HL-60 (cell line): Measurements from ENCODE around the gene WWC1.

ENCODE experiments used
- DNase-seq, 2 experiments: peaks; one replicate each; pipeline ENCODE4 v3.0.0-alpha.2; 2010 to 2020; ENCODE audit warnings: low read depth in 1 of 2, low spot score in 1 of 2
- H3K27ac ChIP-seq: fragments of 250-450 bp; sonication (Bioruptor Pico); replicated peaks from 2 replicates; pipeline ENCODE4 v1.5.1; 2020; ENCODE audit warnings: mild to moderate bottlenecking, moderate library complexity
- H3K27me3 ChIP-seq: fragments of 250-450 bp; sonication (Bioruptor Pico); 2 replicates; pipeline ENCODE4 v1.5.1; 2021; ENCODE audit warnings: mild to moderate bottlenecking, moderate library complexity; ENCODE audit not compliant: insufficient read depth, poor library complexity, severe bottlenecking
- H3K4me3 ChIP-seq: replicated peaks from 2 replicates; pipeline ENCODE4 v1.5.1; 2011; ENCODE audit warnings: mild to moderate bottlenecking, control low read depth, low read length; ENCODE audit not compliant: insufficient read depth
- CTCF ChIP-seq: IDR thresholded peaks from one replicate; pipeline ENCODE4 v1.5.1; 2011; ENCODE audit warnings: low read length, control low read depth, inconsistent platforms; ENCODE audit not compliant: insufficient read depth
- GABPA ChIP-seq: IDR thresholded peaks from 2 replicates; pipeline ENCODE4 v1.6.1; 2012; ENCODE audit warnings: low read depth
- POLR2AphosphoS5 ChIP-seq: IDR thresholded peaks from 2 replicates; pipeline ENCODE4 v1.6.1; 2012; ENCODE audit warnings: low read depth
- REST ChIP-seq: IDR thresholded peaks from 2 replicates; pipeline ENCODE4 v1.6.1; 2012; ENCODE audit warnings: low read depth; ENCODE audit not compliant: insufficient replicate concordance
- SPI1 ChIP-seq: IDR thresholded peaks from 2 replicates; pipeline ENCODE4 v1.6.1; 2012; ENCODE audit warnings: low read depth, mild to moderate bottlenecking, borderline replicate concordance

Gene WWC1

GRCh38 chr5:168446983-168447619 lies 155.7 kb downstream of the WWC1 start:
- Histone ChIP-seq H3K27ac (no peak overlapping the region), H3K4me3 (no peak overlapping the region), H3K27me3 (no peaks in the 10 kb centered on the region)
- no peak for TF ChIP-seq SPI1
- no peak for DNase-seq

- TF ChIP-seq SPI1 = no peak
- no peak for TF ChIP-seq CTCF
- TF ChIP-seq REST = no peak
- no peak for TF ChIP-seq GABPA
- no peak overlapping the region for H3K27ac ChIP-seq
These were observed 156.4 kb downstream of the WWC1 start for GRCh38 chr5:168447808-168448207.

GRCh38 chr5:168449166-168449565 lies 157.7 kb downstream of the WWC1 start:
- H3K4me3 ChIP-seq = no peak overlapping the region
- DNase-seq = no peak
- H3K27me3 ChIP-seq = no peaks in the 10 kb centered on the region
- no peak for TF ChIP-seq CTCF
- no peak for TF ChIP-seq GABPA
- no peak for TF ChIP-seq REST
- no peak for TF ChIP-seq POLR2AphosphoS5
- no peak for TF ChIP-seq SPI1
- no peak overlapping the region for H3K27ac ChIP-seq

More at GRCh38 chr5:168447808-168448207, 156.4 kb downstream of the WWC1 start:
- H3K4me3 ChIP-seq = no peak overlapping the region
- DNase-seq = no peak
- no peaks in the 10 kb centered on the region for H3K27me3 ChIP-seq

- DNase-seq = no peak
- Histone ChIP-seq H3K27ac (no peak overlapping the region), H3K4me3 (no peak overlapping the region), H3K27me3 (no peaks in the 10 kb centered on the region)
- no peak for TF ChIP-seq CTCF
- TF ChIP-seq SPI1 = no peak
These were observed 160.1 kb downstream of the WWC1 start for GRCh38 chr5:168451565-168451964.
